Measurements from ENCODE around the gene ROBO1.

GRCh38 chr3:79558943-79559342, 208.9 kb downstream of the ROBO1 start:
- TF ChIP-seq, protein P1, sequence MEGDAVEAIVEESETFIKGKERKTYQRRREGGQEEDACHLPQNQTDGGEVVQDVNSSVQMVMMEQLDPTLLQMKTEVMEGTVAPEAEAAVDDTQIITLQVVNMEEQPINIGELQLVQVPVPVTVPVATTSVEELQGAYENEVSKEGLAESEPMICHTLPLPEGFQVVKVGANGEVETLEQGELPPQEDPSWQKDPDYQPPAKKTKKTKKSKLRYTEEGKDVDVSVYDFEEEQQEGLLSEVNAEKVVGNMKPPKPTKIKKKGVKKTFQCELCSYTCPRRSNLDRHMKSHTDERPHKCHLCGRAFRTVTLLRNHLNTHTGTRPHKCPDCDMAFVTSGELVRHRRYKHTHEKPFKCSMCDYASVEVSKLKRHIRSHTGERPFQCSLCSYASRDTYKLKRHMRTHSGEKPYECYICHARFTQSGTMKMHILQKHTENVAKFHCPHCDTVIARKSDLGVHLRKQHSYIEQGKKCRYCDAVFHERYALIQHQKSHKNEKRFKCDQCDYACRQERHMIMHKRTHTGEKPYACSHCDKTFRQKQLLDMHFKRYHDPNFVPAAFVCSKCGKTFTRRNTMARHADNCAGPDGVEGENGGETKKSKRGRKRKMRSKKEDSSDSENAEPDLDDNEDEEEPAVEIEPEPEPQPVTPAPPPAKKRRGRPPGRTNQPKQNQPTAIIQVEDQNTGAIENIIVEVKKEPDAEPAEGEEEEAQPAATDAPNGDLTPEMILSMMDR (conservative IDR thresholded peaks at IDR 0.05; ENCODE audit: low read depth, low read length): no peak
- TF ChIP-seq EZH2 (IDR thresholded peaks at IDR 0.05; ENCODE audit: low read length, unreplicated experiment): no peak
- no peak for TF ChIP-seq EZH2phosphoT487 (IDR thresholded peaks at IDR 0.05; ENCODE audit: borderline replicate concordance, low read length)

Data from PC-3 (cell line).